ENCODE data around the gene PIGW.

The PIGW gene

DNA sequence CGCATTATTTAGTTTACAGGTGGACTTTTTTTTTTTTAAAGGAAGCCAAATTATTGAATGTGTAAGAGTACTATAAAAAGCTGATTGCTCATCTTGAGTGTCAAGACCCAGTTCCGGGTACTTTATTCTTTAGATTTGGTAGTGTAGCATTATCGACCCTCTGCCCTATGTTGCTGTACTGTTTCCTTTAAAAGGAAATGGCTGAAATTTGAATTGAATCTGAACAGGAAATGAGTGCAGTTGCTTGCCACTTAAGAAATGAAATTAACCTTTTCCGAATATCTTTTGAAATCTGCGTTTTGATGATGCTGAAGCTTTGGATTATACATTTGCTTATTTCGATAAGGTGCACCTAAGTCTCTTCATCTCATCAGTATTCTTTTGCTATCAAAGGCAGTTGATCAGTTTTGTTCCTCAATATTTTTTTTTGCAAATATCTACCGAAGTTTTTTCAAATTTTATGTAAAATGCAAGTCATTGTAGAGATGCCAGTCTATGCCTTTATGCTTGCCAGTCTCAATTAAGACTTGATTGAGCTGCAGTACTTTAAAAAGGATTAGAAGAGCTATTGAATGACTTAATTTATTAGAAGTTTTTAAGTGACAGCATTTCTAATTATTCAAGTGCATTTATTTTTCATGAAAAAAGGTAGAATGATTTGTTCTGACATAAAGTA, 11.8 kb downstream of the PIGW start:
- DNase-seq (ENCODE audit: low spot score): no peak

DNA sequence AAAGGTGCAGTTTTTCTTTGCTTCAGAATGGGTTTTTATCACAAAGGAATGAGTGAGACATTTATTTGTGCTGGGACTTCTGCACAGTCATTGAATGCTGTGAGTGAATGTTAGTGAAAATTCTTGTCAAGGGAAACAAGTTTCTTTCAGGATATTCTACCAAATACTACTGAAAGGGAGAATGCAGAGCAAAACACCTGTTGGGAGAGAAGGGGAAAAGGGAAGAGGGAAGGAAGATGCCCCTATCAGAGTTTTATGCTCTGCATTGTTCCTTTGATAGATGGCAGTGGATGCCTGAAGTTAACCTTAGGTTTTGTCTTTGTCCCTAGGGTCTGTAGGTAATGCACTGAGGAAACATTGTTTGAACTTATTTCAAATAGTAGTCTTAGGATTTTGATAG, 13.0 kb downstream of the PIGW start:
- no peak for DNase-seq (ENCODE audit: low spot score)

DNA sequence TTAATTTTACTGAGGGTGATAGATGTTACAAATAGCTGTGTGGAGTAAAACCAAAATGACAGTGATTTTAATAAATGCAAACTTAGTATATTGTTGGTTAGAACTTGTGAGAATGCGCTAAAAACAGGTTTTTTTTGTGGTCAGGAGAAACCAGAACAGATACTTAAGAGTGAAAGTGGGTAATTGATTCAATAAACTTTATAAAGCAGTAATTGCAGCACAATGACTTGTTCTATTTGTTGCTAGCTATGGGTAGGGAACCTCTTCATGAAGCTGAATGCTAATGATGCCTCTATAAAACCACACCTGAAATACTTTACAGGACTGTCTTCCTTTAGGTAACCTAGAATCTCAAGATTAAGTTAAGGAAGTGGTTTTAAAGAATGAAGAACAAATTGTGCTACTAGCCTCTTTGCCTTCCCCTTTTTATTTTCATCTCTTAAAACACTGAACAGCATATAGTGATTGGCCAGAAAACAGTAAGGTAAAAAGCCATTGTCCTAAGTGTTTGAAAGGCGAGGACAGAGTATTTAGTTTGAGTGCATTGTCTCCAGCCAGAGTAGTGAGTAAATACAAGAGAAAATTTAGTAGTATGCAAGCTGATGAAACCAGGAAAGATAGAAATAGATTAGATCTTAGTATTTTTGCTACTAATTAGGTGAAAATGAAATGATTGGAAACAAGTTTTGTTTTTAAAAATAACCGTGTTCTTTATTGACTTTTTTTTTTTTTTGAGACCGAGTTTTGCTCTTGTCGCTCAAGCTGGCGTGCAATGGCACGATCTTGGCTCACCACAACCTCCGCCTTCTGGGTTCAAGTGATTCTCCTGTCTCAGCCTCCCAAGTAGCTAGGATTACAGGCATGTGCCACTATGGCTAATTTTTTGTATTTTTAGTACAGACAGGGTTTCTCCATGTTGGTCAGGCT, 16.0 kb downstream of the PIGW start:
- no peak for DNase-seq (ENCODE audit: low spot score)

DNA sequence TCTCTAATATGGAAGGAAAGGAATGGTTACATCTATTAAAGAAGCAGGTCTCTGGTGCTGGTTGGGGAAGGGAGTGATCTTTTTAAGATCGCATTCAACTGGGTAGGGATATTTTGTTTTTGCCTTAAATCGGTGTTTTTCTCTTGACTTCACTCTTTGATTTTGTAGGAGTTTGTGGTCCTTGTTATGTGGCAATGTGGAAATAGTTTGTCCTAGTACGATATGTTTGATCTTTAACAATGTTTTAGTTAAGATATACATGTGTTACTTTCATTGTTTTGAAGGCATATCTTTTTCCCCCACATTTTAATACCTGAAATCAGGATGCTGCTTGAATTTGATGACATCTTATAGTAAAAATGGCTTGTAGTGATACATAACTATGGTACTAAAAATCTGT, 18.7 kb downstream of the PIGW start:
- no peak for DNase-seq (ENCODE audit: low spot score)

DNA sequence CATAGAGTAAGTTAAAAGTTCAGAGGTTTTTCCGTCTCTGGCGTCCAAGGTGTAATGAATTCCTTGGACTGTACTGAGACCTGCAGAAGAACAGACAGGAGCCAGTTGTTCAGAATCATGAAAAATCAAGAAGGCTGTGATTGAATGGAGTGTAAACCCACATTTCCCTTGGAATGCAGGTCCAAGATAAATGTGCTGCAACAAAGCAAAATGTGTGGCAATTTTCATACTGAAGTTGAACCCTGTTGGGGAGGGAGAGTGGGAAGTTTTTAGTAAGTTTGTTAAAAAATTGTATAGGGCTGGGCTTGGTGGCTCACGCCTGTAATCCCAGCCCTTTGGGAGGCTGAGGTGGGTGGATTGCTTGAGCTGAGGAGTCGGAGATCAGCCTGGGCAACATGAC, 31.3 kb downstream of the PIGW start:
- no peak for DNase-seq (ENCODE audit: low spot score)

DNA sequence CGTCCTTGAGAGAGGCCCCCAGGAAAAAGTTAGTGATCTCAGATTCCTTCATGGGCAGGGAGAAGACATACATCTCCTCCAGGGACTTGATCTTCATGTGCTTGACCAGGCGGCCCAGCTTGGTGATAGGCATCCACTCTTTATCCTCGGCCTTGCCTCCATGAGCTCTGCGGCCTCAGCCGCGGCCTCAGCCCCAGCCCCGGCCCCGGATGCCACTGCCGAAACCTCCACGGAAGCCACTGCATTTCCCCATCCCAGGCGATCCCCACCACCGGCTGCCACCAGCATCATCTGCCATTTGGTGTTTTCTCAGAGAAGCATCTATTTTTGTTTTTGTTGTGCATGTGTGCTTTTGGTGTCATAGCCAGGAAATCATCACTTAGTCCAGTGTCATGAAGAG, 40.2 kb downstream of the PIGW start:
- no peak for DNase-seq (ENCODE audit: low spot score)

DNA sequence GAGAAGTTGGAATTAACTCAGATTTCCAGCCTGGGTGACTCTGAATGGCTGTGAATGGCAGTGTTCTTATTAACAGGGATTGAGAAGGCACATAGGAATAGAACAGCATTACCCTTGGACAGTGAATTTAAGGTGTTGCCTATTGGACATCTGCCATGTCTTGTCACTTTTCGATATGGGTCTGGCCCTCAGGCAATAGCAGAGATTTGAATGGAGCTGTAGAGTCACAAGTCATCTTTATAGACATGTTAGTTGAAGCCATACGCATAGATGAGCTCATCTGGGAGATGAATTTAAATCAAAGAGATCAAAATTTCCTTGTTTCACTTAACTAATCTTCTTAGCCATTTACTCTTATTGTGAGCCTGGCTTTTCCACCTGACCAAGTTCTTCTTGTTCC, 42.0 kb downstream of the PIGW start:
- DNase-seq (ENCODE audit: low spot score): no peak

DNA sequence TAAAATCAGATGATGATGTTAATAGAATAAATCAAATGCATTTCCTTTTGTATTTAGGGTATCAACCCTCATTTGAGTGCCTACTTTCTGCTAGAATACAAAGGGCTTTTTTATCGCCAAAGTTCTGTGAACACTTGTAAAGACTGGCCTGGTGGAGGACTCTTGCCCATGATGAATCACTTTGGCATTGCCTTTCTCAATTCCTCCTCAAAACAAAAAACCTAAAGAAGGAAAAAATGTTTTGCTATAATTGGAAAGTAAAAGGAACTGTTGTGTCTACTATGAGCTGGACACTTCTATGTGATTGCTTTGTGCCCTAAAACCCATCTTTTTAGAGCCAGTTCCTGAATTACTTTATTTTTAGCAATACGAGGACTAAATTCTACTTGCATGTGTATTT, 43.9 kb downstream of the PIGW start:
- no peak for DNase-seq (ENCODE audit: low spot score)

DNA sequence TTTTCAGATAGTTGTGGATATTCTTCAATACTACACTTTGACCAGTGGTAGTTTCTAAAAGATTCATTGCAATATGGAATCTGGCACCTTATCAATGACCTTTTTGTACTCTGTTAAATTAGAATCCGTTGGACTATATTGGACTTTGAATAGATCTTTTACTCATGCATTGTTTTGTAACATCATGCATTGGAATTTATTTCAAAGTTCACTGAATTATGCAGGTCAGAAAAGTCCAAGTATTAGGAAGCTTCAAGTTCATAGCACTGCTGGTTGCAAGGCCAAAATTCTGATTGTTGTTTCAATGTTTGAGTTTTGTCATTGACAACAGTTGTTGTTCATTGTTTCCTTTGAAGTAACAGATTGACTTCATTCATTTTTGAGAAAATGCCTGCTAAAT, 49.0 kb downstream of the PIGW start:
- no peak for DNase-seq (ENCODE audit: low spot score)

DNA sequence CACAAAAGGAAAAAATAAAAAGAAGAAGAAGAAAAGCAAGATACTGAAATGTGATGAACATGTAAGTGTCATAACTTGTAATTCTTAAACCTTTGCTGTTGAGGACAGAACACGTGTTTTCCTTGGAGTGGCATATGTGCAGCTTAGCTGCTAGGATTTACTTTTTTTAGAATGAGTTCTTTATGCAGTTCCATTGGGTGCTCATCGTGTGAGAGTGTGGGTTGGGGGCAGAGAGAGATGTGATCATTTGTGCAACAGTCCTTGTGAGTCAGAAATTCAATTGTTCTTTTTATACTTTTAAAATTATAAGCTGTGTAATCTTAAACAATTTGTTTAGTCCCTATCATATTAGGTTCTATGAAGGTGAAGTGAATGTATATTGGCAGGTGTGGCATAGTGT, 51.4 kb downstream of the PIGW start:
- no peak for DNase-seq (ENCODE audit: low spot score)
